Superior temporal gyrus (tissue), 1 donor: ENCODE results near the gene ABLIM1.

Experiments used
- DNase-seq: peaks from one replicate; pipeline ENCODE4 v3.0.0-alpha.2; 2016; ENCODE audit errors: extremely low spot score

Gene ABLIM1

DNA sequence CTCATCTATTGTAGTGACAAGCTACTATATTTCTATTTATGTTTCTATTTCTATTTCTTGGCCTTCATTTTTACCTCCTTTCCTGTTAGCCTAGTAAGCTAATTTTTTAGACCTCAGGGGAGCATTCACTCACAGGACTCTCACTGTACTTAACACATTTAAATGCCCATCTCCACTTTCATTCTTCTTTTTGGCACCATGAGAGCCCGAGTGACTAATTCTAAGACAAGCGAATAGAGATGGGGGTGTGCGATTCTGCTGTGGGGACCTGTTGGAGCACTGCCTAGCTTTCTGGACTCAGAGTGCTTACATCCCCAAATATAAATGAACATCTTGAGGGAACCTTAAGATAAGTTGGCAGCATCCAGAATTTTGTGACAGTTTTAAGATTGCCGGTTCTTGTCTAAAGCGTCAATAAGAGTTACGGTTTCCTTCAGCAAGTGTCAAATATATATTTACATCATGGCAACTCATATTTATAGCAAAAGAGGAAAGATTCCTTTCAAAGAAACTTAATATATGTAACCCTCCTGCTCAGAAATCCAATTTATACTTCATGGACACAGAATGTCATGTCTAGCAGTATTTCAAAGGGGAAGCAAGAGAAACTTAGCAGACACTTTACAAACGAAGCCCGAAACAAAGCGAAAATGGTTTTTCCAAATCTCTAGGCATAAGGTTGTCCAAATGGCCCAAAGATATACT, 199.7 kb downstream of the ABLIM1 start:
- peak; percentile 37 for DNase-seq

GRCh38 chr10:114453576-114453975, 204.5 kb downstream of the ABLIM1 start:
- DNase-seq: no peak

DNA sequence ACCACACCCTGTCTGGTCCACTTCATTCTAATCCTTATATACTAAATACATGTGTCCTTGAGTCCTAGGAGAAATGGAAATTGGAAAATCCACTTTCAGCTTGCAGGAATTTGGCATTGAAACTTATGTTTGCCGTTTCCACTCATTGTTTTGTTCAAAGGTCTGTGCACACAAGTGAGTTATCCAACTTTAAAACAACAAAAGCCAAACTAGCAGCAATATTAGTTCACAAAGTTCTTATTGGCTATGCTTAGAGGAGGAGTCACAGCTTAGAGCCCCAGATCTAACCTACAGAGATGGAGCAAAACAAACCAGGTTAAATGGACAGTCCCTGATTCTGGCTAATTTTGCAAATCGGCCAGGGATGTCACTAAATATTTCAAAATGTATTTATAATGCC, 209.2 kb downstream of the ABLIM1 start:
- DNase-seq: no peak

DNA sequence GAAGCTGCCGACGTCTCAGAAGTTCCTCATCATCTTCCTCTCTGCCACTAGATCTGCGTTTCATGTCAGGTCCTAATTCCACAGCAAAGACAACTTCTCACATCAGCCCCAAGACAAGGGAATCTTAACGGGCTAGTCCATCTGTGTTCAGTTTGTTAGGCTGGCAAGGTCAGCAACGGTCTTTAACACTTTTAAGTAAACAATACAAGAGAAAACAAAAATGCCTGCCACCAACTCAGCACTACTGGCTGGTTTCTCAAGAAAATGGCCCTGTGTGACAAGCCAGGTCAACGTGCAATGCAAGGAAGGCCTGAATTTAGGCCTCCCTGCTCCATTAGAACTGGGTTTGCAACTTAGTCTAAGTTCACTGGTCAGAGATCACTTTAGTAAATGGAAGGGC, 212.7 kb downstream of the ABLIM1 start:
- DNase-seq: no peak

GRCh38 chr10:114444819-114445218, 213.3 kb downstream of the ABLIM1 start:
- no peak for DNase-seq

DNA sequence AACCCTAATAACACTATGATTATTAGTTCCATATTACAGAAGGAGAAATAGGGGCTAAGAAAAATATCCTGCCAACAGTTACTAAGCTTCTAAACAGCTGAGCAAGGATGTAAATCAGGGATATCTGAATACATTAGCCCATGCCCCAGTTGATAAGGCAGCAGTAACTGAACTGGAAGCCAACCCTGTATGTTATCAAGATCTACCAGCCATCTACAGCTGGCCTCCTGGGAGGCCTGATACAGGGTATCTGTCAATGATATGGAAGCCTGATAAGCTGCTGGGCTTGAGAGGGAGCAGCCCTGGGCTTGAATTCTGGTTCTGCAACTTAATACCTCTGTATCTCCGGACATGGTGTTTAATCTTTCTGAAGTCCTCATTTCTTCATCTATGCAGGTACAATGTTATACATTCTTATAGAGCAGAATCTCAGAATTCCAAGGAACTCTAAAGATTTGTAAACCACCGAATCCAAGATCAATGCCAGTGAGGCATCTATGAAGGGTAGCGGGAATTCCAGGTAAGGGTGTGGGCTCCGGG, 215.9 kb downstream of the ABLIM1 start:
- no peak for DNase-seq

- no peak for DNase-seq
These were observed 217.0 kb downstream of the ABLIM1 start for GRCh38 chr10:114441107-114441506.

GRCh38 chr10:114437473-114438292, 220.4 kb downstream of the ABLIM1 start:
- DNase-seq: no peak

- DNase-seq: no peak
These were observed 221.1 kb downstream of the ABLIM1 start for GRCh38 chr10:114436941-114437340.

DNA sequence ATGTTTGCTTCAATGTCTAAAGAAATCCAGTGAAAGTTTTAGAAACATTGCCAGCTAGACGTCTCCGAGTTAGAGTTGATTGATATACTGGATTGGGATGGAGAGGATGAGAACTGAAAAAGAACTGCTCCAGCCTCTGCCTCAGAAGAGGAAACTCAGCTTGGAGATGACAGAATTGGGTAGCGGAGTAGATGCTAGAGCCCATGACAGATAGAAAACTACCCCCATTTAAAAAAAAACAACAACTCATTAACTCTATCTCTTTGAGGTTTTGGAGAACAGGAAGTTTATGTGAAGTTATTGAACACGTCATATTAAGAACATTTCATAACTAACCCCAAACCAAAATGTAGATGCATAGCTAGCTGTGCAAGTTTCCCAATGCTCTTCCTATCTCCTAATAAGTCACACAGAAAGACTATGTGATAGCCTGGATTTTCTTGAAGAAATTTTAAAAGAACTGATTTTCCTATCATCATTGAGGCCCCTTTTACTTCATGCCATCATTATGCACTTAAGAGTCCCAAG, 225.4 kb downstream of the ABLIM1 start:
- no peak for DNase-seq

DNA sequence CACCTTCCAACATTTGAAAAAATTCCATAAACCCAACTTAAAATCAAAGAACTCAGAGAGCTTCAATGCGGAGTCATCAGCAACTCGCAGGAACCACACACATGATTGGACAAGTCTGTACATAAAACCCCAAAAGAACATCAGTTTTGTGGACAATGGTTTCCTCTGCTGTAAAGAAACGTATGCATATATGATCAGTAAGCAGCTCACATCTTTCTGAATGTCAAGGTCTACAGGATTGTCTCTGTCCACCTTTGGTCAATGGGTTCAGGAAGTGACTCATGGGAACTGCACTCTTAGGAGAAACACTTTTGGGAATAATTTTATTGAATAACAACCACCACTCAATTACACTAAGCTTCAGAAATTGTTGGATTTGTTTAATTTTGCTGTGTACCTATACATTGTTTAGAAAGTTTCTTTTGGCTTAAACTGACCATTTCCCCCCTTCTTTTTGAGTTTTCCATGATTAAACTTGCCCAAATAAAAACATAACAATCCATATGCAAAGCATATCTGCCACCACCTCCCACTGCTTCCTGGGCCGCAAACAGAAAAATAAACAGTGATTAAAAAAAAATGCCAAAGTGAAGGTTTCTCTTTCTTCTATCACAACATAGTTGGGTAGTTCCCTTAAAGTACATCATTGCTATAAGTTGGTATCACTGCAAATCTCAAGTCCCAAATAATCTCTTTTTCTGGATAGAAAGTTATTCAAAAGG, 226.5 kb downstream of the ABLIM1 start:
- DNase-seq: no peak

GRCh38 chr10:114430688-114431413, 227.2 kb downstream of the ABLIM1 start:
- DNase-seq: no peak

DNA sequence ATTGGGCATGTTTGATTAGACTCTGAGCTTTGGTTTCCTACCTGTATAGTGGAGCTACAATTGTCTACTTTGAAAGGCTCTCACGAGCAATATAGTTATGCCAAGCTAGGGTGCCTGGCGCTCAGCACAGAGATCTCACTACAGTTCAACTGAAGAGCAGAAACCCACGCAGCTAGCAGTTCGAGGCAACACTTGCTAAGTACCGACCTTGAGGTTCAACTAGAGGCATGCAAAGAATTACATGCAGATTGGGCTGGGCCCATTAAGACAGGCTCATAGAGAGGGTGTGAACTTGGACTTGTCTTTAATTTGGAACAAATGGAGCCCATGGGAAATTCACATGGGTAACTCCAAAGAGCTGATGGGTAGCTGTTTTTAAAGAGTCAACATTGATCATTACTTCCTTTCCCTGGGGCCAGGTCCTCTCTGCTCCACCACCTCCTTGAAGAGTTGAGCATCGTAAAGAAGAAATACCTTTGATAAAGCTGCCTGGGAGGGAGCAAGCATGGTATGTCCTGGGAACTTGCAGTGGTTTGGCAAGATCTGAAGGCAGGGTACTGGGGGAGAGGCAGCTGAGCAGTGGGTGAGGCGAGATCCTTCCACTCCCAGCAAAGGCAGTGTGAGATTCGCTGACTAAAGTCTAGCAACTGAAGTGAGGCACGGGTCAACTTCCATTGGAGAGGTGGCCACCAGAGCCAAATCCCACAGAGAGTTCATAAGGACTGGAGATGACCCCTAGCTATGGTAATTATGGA, 228.3 kb downstream of the ABLIM1 start:
- DNase-seq: no peak

DNA sequence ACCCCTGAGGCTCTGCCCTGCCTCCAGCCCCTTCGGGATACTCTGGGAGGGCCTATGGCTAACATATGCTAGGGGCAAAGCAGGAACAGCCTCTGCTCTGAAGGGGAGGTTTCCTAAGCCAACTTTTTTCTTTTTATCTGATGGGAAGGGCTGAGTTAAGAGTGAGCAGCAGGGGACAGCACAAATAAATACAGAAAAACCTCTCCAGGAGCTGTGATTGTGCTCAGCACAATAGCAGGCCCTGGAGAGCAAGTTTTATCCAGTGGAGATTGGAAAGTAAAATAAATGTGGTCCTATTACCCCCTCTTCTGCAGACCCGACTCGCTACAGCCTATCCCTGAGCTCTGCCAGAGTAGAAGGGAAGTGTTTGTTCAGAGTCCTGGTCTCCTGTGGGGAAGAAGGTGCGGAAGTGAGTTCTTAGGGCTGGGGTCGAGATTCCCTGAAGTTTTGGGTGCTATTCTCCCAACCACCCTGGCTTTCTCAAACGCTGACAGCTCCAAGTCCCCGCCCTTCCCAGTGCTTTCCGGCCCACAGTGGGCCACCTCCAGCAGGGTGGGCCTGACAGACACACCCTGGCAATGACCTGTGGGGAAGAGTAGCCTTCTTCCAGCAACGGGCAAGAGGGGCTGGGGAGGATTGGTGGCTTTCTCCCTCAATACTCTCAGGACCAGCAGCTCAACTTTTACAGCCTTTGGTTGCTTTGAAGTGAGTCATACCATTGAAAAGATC, 230.8 kb downstream of the ABLIM1 start:
- no peak for DNase-seq

DNA sequence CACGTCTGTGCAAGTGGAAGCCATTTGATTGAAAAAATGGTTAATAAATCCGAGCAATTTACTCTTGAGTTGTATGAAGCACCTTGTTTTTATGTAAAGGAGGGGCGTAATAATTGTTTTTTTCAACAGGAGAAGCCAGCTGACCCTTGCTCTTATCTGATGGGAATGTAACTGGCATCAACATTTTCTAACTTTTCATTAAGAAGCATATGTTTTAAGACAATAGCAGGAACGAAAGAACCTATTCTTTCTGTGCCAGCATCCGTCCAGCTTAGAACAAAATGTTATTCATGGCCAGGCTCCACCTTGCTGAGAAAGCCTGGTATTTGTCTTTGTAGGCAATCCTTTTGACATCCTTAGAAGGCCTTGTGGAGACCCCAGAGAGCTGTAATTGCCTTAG, 231.6 kb downstream of the ABLIM1 start:
- no peak for DNase-seq

DNA sequence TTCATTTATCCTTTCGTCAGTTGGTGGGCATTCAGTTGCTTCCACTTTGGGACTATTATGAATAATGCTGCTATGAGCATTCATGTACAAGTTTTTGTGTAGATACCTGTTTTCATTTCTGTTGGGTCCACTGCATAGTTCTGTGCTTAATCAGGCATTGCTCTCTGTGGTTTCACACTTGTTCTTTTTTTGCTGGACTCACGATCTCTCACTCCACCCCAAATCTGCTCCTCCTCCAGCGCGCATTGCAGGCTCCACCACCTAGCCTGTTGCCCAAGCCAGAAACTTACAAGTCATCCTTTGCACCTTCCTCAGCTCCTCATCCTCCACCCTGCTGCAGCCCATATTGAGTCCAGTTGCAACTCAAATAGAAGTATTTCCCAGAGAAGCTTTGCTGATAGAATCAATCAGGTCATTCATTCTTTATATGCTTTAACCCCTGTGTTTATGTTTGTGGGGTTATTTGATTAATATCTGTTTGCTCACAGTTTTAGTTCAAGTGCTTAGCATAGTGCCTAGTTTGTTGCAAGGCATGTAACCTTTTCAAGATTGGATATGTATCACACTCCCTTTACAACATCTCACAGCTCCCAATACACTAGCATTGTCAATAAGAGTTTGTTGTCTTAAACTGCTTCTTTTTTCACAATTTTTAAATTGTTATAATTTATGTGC, 237.1 kb downstream of the ABLIM1 start:
- DNase-seq: no peak

GRCh38 chr10:114418109-114418508, 240.0 kb downstream of the ABLIM1 start:
- DNase-seq: no peak

GRCh38 chr10:114412907-114413797, 244.9 kb downstream of the ABLIM1 start:
- DNase-seq: no peak
